Neutrophil (primary cell): ENCODE results near the gene UCP2.

Experiments used
- H3K27ac ChIP-seq: fragments of 200-600 bp; sonication (generic); 2 replicates; pipeline ENCODE4 v1.5.1; 2016; ENCODE audit warnings: mild to moderate bottlenecking, moderate library complexity
- H3K27me3 ChIP-seq: fragments of 200-600 bp; sonication (generic); 2 replicates; pipeline ENCODE4 v1.6.0; 2016; ENCODE audit warnings: mild to moderate bottlenecking
- H3K36me3 ChIP-seq: fragments of 200-600 bp; sonication (generic); 2 replicates; pipeline ENCODE4 v1.5.1; 2017
- H3K4me1 ChIP-seq, 2 experiments: fragments of 200-600 bp in 1 of 2; sonication (generic) in 1 of 2; 1 replicate in 1 of 2; 2 replicates in 1 of 2; pipeline versions ENCODE4 v1.5.1 to v1.6.1; 2013 to 2016; ENCODE audit warnings: low read depth in 1 of 2, low read length in 1 of 2, mild to moderate bottlenecking in 1 of 2, moderate library complexity in 1 of 2; ENCODE audit not compliant: control insufficient read depth in 1 of 2, insufficient read depth in 1 of 2
- H3K4me3 ChIP-seq, 2 experiments: fragments of 200-600 bp in 1 of 2; sonication (generic) in 1 of 2; 1 replicate in 1 of 2; 2 replicates in 1 of 2; pipeline ENCODE4 v1.5.1; 2013 to 2016; ENCODE audit warnings: low read depth in 1 of 2, low read length in 1 of 2, mild to moderate bottlenecking in 1 of 2, moderate library complexity in 1 of 2
- H3K9me3 ChIP-seq: fragments of 200-600 bp; sonication (generic); 2 replicates; pipeline ENCODE4 v1.5.1; 2016
- CTCF ChIP-seq: fragments of 200-600 bp; sonication (generic); IDR thresholded peaks from 2 replicates; pipeline ENCODE4 v1.5.1; 2016; ENCODE audit warnings: antibody characterized with exemption

UCP2 gene

DNA sequence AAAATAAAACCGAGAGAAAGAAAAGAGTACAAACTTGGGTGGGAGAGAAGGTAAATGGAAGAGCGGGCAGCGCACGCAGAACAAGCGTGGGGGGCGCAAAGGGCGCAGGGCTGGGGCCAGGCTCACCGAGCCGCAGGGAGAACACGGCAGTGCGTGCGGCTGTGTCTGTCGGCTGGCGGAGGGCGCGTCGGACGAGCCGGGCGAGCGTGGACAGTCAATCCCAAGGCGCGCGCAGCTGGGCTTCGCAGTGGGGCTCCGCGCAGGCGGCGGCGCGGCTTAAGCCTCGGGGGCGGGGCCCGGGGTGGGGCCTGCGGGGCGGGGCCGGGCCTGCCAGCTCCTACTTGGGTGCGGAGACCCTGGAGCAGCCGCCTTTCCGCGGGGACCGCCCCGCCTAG lies at the start of gene UCP2:
TSS of gene UCP2 (minus strand) at position 249 of the 395 bp plus-strand sequence. CDS start 4,465 bp downstream, outside the sequence.
- Histone ChIP-seq H3K4me3 (peak within 1 kb of the TSS; percentile 66 to 89), H3K36me3 (peaks cover 20% of the 10 kb centered on the region), H3K27me3 (no peaks in the 10 kb centered on the region), H3K9me3 (no peaks in the 10 kb centered on the region), H3K4me1 (peaks cover 49 to 52% of the 10 kb centered on the region in 2 experiments), H3K27ac (peak within 1 kb of the TSS; percentile 87)
- TF ChIP-seq CTCF = no peak

GRCh38 chr11:74030723-74031676 lies 48.4 kb upstream of the UCP2 start:
- Histone ChIP-seq H3K27ac (no peak overlapping the region), H3K4me3 (no peak overlapping the region), H3K27me3 (no peaks in the 10 kb centered on the region)

GRCh38 chr11:74025467-74026166 lies 43.0 kb upstream of the UCP2 start:
- TF ChIP-seq CTCF = no peak
- no peak overlapping the region for H3K4me3 ChIP-seq
- H3K36me3 ChIP-seq = peaks cover 38% of the 10 kb centered on the region
- H3K9me3 ChIP-seq = no peaks in the 10 kb centered on the region
- no peaks in the 10 kb centered on the region for H3K27me3 ChIP-seq
- no peaks in the 10 kb centered on the region for H3K4me1 ChIP-seq
- H3K27ac ChIP-seq = no peak overlapping the region

More at GRCh38 chr11:74030723-74031676, 48.4 kb upstream of the UCP2 start:
- peaks cover 84% of the 10 kb centered on the region for H3K36me3 ChIP-seq
- no peak for TF ChIP-seq CTCF
- no peaks in the 10 kb centered on the region for H3K9me3 ChIP-seq
- no peaks in the 10 kb centered on the region for H3K4me1 ChIP-seq

- Histone ChIP-seq H3K36me3 (peaks cover 33% of the 10 kb centered on the region), H3K9me3 (no peaks in the 10 kb centered on the region), H3K4me3 (no peak overlapping the region), H3K4me1 (no peaks in the 10 kb centered on the region), H3K27me3 (no peaks in the 10 kb centered on the region), H3K27ac (no peak overlapping the region)
- no peak for TF ChIP-seq CTCF
Observed at GRCh38 chr11:74024261-74025029, 41.8 kb upstream of the UCP2 start.

- no peak overlapping the region for H3K4me3 ChIP-seq
- no peaks in the 10 kb centered on the region for H3K4me1 ChIP-seq
- TF ChIP-seq CTCF = no peak
- H3K36me3 ChIP-seq = peaks cover 23% of the 10 kb centered on the region
- H3K27me3 ChIP-seq = no peaks in the 10 kb centered on the region
- no peak overlapping the region for H3K27ac ChIP-seq
- no peaks in the 10 kb centered on the region for H3K9me3 ChIP-seq
Observed at GRCh38 chr11:74023276-74023675, 40.6 kb upstream of the UCP2 start.
